ENCODE data around the gene SLC27A4. TPM values are rescaled to one million over a fixed set of nuclear protein-coding genes. Genes with fewer than 3 reads are reported as not detected.

SLC27A4 gene
- total and polyA plus RNA-seq, 10 of the 15 experiments (the other 5 are each of a cell fraction or from before 2014, with no cell fraction given), result 0.13 to 14.0 (median 7.6) TPM

- 0 out of 2 replicates have a peak, but pooled peaks have one; percentile 77 for TF ChIP-seq NKRF (conservative IDR thresholded peaks at IDR 0.05)
- TF ChIP-seq BHLHE40 (IDR thresholded peaks at IDR 0.05; ENCODE audit: borderline replicate concordance in 1 of 2, low read depth in 2 of 2, low read length in 1 of 2), result peak; percentile 65 to 84
- no peak for TF ChIP-seq IKZF2 (IDR thresholded peaks at IDR 0.05)
- no peak for TF ChIP-seq PKNOX1 (IDR thresholded peaks at IDR 0.05)
- TF ChIP-seq HDAC6 (IDR thresholded peaks at IDR 0.05; ENCODE audit: unreplicated experiment), result no peak
- no peak for TF ChIP-seq SPI1 (IDR thresholded peaks at IDR 0.05; ENCODE audit: borderline replicate concordance, insufficient read depth, low read depth, low read length)
- TF ChIP-seq ATF2 (IDR thresholded peaks at IDR 0.05; ENCODE audit: low read length), result no peak; the same call in 1 of the 2 replicates
- no peak for TF ChIP-seq POLR2A (IDR thresholded peaks at IDR 0.05; ENCODE audit: low read depth, low read length)
- no peak for TF ChIP-seq NBN (IDR thresholded peaks at IDR 0.05)
- no peak for TF ChIP-seq EP300 (IDR thresholded peaks at IDR 0.05; ENCODE audit: borderline replicate concordance in 1 of 2, control insufficient read depth in 1 of 2, low read depth in 2 of 2, low read length in 2 of 2)
- no peak for TF ChIP-seq RB1 (IDR thresholded peaks at IDR 0.05; ENCODE audit: borderline replicate concordance)
- TF ChIP-seq SMAD1 (IDR thresholded peaks at IDR 0.05; ENCODE audit: low read depth, partially characterized antibody), result no peak
- TF ChIP-seq RAD51 (IDR thresholded peaks at IDR 0.05), result peak; percentile 98
- 0 out of 2 replicates have a peak, but pooled peaks have one; percentile 74 for TF ChIP-seq PML (IDR thresholded peaks at IDR 0.05; ENCODE audit: low read length)
- no peak for TF ChIP-seq PBX3 (IDR thresholded peaks at IDR 0.05; ENCODE audit: insufficient replicate concordance, low read depth, low read length)
- TF ChIP-seq CHD4 (IDR thresholded peaks at IDR 0.05), result no peak
- TF ChIP-seq MAX (IDR thresholded peaks at IDR 0.05; ENCODE audit: low read depth, low read length), result no peak
- TF ChIP-seq YY1 (IDR thresholded peaks at IDR 0.05; ENCODE audit: low read depth, low read length), result no peak
- no peak for TF ChIP-seq CBX5 (IDR thresholded peaks at IDR 0.05; ENCODE audit: low read depth)
- no peak for TF ChIP-seq ZNF217 (IDR thresholded peaks at IDR 0.05)
- TF ChIP-seq KLF5 (IDR thresholded peaks at IDR 0.05; ENCODE audit: partially characterized antibody), result no peak
- no peak for TF ChIP-seq BMI1 (IDR thresholded peaks at IDR 0.05; ENCODE audit: borderline replicate concordance)
Observed at GRCh38 chr9:128321879-128322403, 18.4 kb upstream of the SLC27A4 start (continued).

Measured in GM12878 (cell line).